Endothelial cell of umbilical vein (primary cell): Measurements from ENCODE around the gene GRIK3. TPM values are rescaled to one million over a fixed set of nuclear protein-coding genes. Genes with fewer than 3 reads are reported as not detected.

Experiments
- BruUV-seq: library from RNA; stranded (reverse); fragments of 400-500 nt; replicated peaks from 2 replicates; lab custom pipeline; 2021; lab: Mats Ljungman, UMichigan
- CTCF ChIA-PET: fragments of 300-600, 350-600 bp; sonication (Branson Sonifier 250); formaldehyde crosslinking; loops from one replicate; lab custom pipeline; 2021; ENCODE audit warnings: antibody characterized with exemption, inconsistent platforms; lab: Charles Lee
- POLR2A ChIA-PET: fragments of 300-600, 350-600 bp; sonication (Branson Sonifier 250); formaldehyde crosslinking; loops from one replicate; lab custom pipeline; 2021; ENCODE audit warnings: antibody characterized with exemption, inconsistent platforms; lab: Charles Lee
- DNase-seq: peaks from one replicate; pipeline ENCODE4 v3.0.0-alpha.2; 2011; ENCODE audit warnings: low read depth, low spot score
- FAIRE-seq: peaks from 2 replicates; lab custom pipeline; 2011; peaks lifted over from hg19 to GRCh38; lab: Jason Lieb, UNC
- H2AFZ ChIP-seq: 2 replicates; pipeline ENCODE4 v1.6.0; 2012; ENCODE audit warnings: low read depth, low read length, control low read depth, inconsistent platforms
- H3K27ac ChIP-seq: 2 replicates; pipeline ENCODE4 v1.5.1; 2011; ENCODE audit warnings: low read depth, mild to moderate bottlenecking, control low read depth, low read length, moderate library complexity; ENCODE audit not compliant: insufficient read depth
- H3K27me3 ChIP-seq, 2 experiments: 2 replicates each; pipeline versions ENCODE4 v1.6.0 to v1.6.1; 2011; ENCODE audit warnings: low read length in 2 of 2, mixed read lengths in 1 of 2; ENCODE audit not compliant: control insufficient read depth in 2 of 2, insufficient read depth in 2 of 2
- H3K36me3 ChIP-seq, 2 experiments: 2 replicates in 1 of 2; 3 replicates in 1 of 2; pipeline ENCODE4 v1.5.1; 2011; ENCODE audit warnings: low read length in 2 of 2, mild to moderate bottlenecking in 1 of 2, moderate library complexity in 1 of 2; ENCODE audit not compliant: control insufficient read depth in 2 of 2, insufficient read depth in 2 of 2; ENCODE audit errors: extremely low read depth in 1 of 2
- H3K4me1 ChIP-seq: 3 replicates; pipeline ENCODE4 v1.5.1; 2011; ENCODE audit warnings: mild to moderate bottlenecking, low read length; ENCODE audit not compliant: control insufficient read depth, insufficient read depth; ENCODE audit errors: extremely low read depth
- H3K4me2 ChIP-seq: 2 replicates; pipeline ENCODE4 v1.6.1; 2011; ENCODE audit warnings: low read length, control low read depth, mixed read lengths; ENCODE audit not compliant: insufficient read depth
- H3K4me3 ChIP-seq, 3 experiments: fragments of 200-600 bp in 1 of 3; sonication (generic), shearing (Covaris generic) in 1 of 3; replicated peaks in 1 of 3; 2 replicates each; pipeline ENCODE4 v1.5.1; 2011 to 2016; ENCODE audit warnings: control low read depth in 3 of 3, low read length in 3 of 3, mild to moderate bottlenecking in 2 of 3, inconsistent platforms in 1 of 3, low read depth in 1 of 3, moderate library complexity in 1 of 3; ENCODE audit not compliant: insufficient read depth in 1 of 3
- H3K79me2 ChIP-seq: 2 replicates; pipeline ENCODE4 v1.6.0; 2012; ENCODE audit warnings: low read length, inconsistent platforms; ENCODE audit not compliant: control insufficient read depth, insufficient read depth
- H3K9ac ChIP-seq: replicated peaks from 2 replicates; pipeline ENCODE3; 2011; ENCODE audit warnings: low read length, control low read depth; ENCODE audit not compliant: insufficient read depth; ENCODE audit errors: extremely low read depth
- H3K9me1 ChIP-seq: replicated peaks from 3 replicates; pipeline ENCODE4 v1.6.0; 2011; ENCODE audit warnings: mild to moderate bottlenecking, low read length; ENCODE audit not compliant: control insufficient read depth, insufficient read depth; ENCODE audit errors: extremely low read depth
- H3K9me3 ChIP-seq: replicated peaks from 2 replicates; pipeline ENCODE4 v1.5.1; 2012; ENCODE audit warnings: low read length, inconsistent platforms; ENCODE audit not compliant: control insufficient read depth, insufficient read depth
- H4K20me1 ChIP-seq: replicated peaks from 2 replicates; pipeline ENCODE3; 2011; ENCODE audit warnings: mild to moderate bottlenecking, low read length; ENCODE audit not compliant: control insufficient read depth, insufficient read depth; ENCODE audit errors: extremely low read depth
- EZH2 ChIP-seq: IDR thresholded peaks from 2 replicates; pipeline ENCODE4 v1.6.1; 2012; ENCODE audit warnings: borderline replicate concordance, low read depth, mild to moderate bottlenecking, moderate library complexity, low read length, inconsistent platforms; ENCODE audit not compliant: severe bottlenecking
- FOS ChIP-seq: IDR thresholded peaks from 2 replicates; pipeline ENCODE4 v1.6.1; 2011; ENCODE audit warnings: mild to moderate bottlenecking, low read length, moderate library complexity, borderline replicate concordance; ENCODE audit not compliant: insufficient read depth
- GATA2 ChIP-seq: IDR thresholded peaks from 2 replicates; pipeline ENCODE4 v1.7.0; 2011; ENCODE audit warnings: low read depth, mild to moderate bottlenecking, moderate library complexity, mixed read lengths, low read length; ENCODE audit not compliant: insufficient read length, insufficient read depth
- JUN ChIP-seq: IDR thresholded peaks from 2 replicates; pipeline ENCODE4 v1.6.1; 2011; ENCODE audit warnings: borderline replicate concordance, low read depth; ENCODE audit not compliant: insufficient read length, insufficient read depth
- MYC ChIP-seq: IDR thresholded peaks from one replicate; pipeline ENCODE4 v1.6.1; 2011; ENCODE audit warnings: mild to moderate bottlenecking, low read depth, low read length
- POLR2A ChIP-seq: IDR thresholded peaks from 2 replicates; pipeline ENCODE4 v1.6.1; 2012; ENCODE audit warnings: low read depth, mild to moderate bottlenecking, control low read depth, low read length
- POLR2AphosphoS5 ChIP-seq: IDR thresholded peaks from 2 replicates; pipeline ENCODE4 v1.6.1; 2012; ENCODE audit warnings: low read depth, mild to moderate bottlenecking, control low read depth, low read length, moderate library complexity; ENCODE audit not compliant: insufficient read depth
- dilution Hi-C: fragments of 300-500 bp; cut with MboI; formaldehyde crosslinking; loops from one replicate; pipeline ENCODE4 v1.15.0; 2019; ENCODE audit warnings: low sequenced_read_pairs; ENCODE audit not compliant: extremely low pct_ligation_motif_present
- intact Hi-C: fragments of 100-400 bp; cut with micrococcal nuclease; formaldehyde crosslinking; loops from one replicate; pipeline ENCODE4 v1.10.0; 2022
- polyA plus RNA-seq, 4 experiments: library from polyadenylated mRNA; depleted of rRNA in 3 of 4; stranded (reverse) in 3 of 4; unstranded in 1 of 4; fragments of >200 nt; gene quantifications; 2 replicates each; pipeline versions ENCODE4 v1.2.1 to v1.2.3, GENCODE V29; 2011 to 2012; ENCODE audit warnings: missing spikeins in 1 of 4
- total RNA-seq: library from RNA; stranded (reverse); gene quantifications from 2 replicates; pipeline ENCODE4 v1.2.3, GENCODE V29; 2021
- TF ChIP-seq, protein P1 (sequence below): IDR thresholded peaks from 2 replicates; pipeline ENCODE4 v1.6.1; 2011; ENCODE audit not compliant: insufficient read depth, insufficient read length
- TF ChIP-seq, protein P2 (sequence below), 2 donors: IDR thresholded peaks; 1 replicate in 1 of 2; 2 replicates in 1 of 2; pipeline ENCODE4 v1.5.1; 2011; ENCODE audit warnings: low read length in 2 of 2, mild to moderate bottlenecking in 2 of 2, moderate library complexity in 2 of 2, control low read depth in 1 of 2, inconsistent platforms in 1 of 2, low read depth in 1 of 2; ENCODE audit not compliant: insufficient read depth in 1 of 2; ENCODE audit errors: extremely low read depth in 1 of 2

The GRIK3 gene
- total and polyA plus RNA-seq, 2 donors (not counting 3 experiments of a cell fraction or from before 2014, with no cell fraction given) = not detected

DNA sequence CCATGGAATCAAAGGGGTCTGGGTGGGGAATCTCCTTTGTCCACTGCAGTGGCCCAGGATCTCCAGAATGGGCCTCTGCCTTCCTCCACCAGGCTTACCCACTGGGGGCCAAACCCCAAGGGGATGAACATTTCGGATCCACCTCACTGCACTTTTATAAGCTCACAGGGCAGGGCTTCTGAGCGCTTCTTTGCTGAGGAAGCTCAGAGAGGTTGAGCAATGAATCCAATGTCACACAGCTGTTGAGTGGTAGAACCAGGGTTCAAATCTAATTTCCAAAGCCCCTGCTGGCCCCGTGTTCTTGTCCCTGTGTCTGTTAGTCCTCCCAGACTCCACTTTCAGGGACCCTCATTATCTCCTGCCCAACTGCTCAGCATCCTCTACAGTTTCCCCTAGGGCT lies 250.8 kb downstream of the GRIK3 start:
- dilution Hi-C loops (no loop called here), intact Hi-C loops (no loop called here)
- Histone ChIP-seq H4K20me1 (no peaks in the 10 kb centered on the region), H3K4me2 (no peak overlapping the region), H3K79me2 (no peaks in the 10 kb centered on the region), H3K36me3 (no peaks in the 10 kb centered on the region), H3K4me3 (no peak overlapping the region), H2AFZ (no peak overlapping the region), H3K9me3 (no peaks in the 10 kb centered on the region), H3K4me1 (no peaks in the 10 kb centered on the region), H3K9me1 (no peaks in the 10 kb centered on the region), H3K27ac (no peak overlapping the region), H3K27me3 (no peaks in the 10 kb centered on the region), H3K9ac (no peak overlapping the region)
- DNase-seq (no peak), FAIRE-seq (no peak)
- ChIA-PET POLR2A (no interaction called here), CTCF (no interaction called here)
- BruUV-seq = no TSS peak
- TF ChIP-seq, protein P1, sequence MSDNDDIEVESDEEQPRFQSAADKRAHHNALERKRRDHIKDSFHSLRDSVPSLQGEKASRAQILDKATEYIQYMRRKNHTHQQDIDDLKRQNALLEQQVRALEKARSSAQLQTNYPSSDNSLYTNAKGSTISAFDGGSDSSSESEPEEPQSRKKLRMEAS = no peak
- no peak for TF ChIP-seq POLR2A
- no peak for TF ChIP-seq POLR2AphosphoS5
- no peak for TF ChIP-seq FOS
- TF ChIP-seq EZH2 = no peak
- no peak for TF ChIP-seq GATA2
- no peak for TF ChIP-seq JUN
- TF ChIP-seq MYC = no peak
- TF ChIP-seq, protein P2, sequence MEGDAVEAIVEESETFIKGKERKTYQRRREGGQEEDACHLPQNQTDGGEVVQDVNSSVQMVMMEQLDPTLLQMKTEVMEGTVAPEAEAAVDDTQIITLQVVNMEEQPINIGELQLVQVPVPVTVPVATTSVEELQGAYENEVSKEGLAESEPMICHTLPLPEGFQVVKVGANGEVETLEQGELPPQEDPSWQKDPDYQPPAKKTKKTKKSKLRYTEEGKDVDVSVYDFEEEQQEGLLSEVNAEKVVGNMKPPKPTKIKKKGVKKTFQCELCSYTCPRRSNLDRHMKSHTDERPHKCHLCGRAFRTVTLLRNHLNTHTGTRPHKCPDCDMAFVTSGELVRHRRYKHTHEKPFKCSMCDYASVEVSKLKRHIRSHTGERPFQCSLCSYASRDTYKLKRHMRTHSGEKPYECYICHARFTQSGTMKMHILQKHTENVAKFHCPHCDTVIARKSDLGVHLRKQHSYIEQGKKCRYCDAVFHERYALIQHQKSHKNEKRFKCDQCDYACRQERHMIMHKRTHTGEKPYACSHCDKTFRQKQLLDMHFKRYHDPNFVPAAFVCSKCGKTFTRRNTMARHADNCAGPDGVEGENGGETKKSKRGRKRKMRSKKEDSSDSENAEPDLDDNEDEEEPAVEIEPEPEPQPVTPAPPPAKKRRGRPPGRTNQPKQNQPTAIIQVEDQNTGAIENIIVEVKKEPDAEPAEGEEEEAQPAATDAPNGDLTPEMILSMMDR (IDR thresholded peaks at IDR 0.05; ENCODE audit: extremely low read depth in 1 of 2, insufficient read depth in 1 of 2, low read depth in 1 of 2, low read length in 2 of 2) = no peak
